ENCODE measurements around the gene FRMD4A. TPM values are rescaled to one million over a fixed set of nuclear protein-coding genes. Genes with fewer than 3 reads are reported as not detected.

The FRMD4A gene
- total RNA-seq, 2 donors from 2014 or later: 37.8 to 41.6 TPM

GRCh38 chr10:14017467-14017866 lies 313.3 kb downstream of the FRMD4A start:
- intact Hi-C loops (cut with DNase I): no loop called here
- DNase-seq (ENCODE audit: low spot score): no peak

DNA sequence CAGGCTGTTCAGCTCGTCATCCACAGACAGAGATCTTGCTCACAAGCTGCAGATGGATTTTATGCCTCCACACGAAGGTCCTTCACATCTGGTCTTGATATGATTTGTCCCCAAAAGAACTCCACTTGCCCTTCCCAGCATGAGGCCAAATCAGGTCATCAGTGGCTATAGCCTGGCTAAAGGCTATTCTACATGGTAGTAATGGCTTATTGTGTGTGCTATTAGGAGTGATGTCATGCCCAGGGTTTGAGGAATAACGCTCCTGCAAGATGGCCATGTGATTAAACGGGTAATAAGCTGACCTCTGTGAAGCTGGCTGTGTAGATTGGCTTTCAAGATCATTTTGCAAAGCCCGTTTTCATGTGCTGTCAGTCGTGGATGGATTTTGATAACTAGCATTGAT lies 313.8 kb downstream of the FRMD4A start:
- DNase-seq (ENCODE audit: low spot score): no peak
- intact Hi-C loops (cut with DNase I): no loop called here

- intact Hi-C loops (cut with DNase I): no loop called here
- no peak for DNase-seq (ENCODE audit: low spot score)
Observed at GRCh38 chr10:14016011-14016536, 314.6 kb downstream of the FRMD4A start.

DNA sequence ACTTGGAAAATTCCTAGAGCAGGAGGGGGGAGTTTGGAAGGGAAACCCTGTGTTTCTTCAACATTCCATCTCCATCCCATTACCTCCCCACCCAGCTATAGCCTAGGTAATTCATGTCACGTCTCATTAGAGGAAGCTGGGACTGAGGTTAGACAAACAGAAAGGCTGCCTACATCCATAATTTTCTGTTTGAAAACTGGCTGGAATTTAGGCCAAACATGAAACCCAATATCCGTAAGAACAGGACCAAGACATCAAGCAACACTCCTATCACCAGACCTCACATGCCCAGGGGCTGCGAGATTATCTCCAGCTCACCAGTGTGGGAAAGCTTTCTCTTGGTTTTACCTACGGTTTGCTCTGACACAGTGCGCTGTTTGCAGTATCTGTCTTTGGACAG lies 316.3 kb downstream of the FRMD4A start:
- no peak for DNase-seq (ENCODE audit: low spot score)
- intact Hi-C loops (cut with DNase I): no loop called here

GRCh38 chr10:14010769-14011574 lies 319.8 kb downstream of the FRMD4A start:
- intact Hi-C loops (cut with DNase I): no loop called here
- no peak for DNase-seq (ENCODE audit: low spot score)

GRCh38 chr10:14010101-14010558 lies 320.6 kb downstream of the FRMD4A start:
- DNase-seq (ENCODE audit: low spot score): no peak
- intact Hi-C loops (cut with DNase I): no loop called here

DNA sequence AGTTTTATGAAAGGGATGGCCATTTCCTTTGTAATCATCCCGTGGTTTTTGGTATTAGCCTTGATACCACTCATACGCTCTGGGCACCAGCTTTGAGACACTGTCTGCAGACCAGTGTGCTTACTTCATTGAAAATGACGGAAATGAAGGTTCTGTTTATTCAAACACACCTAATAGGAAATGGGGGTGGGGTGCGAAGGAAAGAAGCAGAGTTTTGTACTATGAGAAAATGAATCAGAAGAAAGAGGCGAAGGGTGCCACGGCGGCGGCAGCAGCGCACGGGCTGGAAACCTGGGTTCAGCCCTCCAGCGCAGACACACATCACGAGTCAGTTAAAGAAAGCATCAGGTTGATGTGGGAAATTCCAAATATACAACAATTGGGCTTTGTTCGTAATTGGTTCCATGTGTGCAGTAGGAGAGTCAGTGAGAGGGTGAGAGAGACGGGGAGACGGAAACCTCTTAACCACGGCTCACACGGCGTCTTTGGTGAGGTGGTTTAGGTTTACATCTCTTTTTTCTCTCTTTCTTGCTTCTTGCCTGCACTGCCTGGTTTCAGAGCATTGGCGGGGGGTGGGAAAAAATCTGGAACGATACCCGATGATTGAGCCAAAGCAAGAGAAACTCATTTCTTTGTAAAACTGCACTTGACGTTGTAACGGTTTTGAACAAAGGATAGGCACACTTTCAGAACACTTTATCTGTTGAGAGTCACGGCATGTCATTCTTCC lies 321.2 kb downstream of the FRMD4A start:
- no peak for DNase-seq (ENCODE audit: low spot score)
- intact Hi-C loops (cut with DNase I): no loop called here

- intact Hi-C loops (cut with DNase I): no loop called here
- no peak for DNase-seq (ENCODE audit: low spot score)
Observed at GRCh38 chr10:14008740-14009080, 322.0 kb downstream of the FRMD4A start.

- intact Hi-C loops (cut with DNase I): no loop called here
- DNase-seq (ENCODE audit: low spot score): no peak
Observed at GRCh38 chr10:14004536-14004935, 326.2 kb downstream of the FRMD4A start.

DNA sequence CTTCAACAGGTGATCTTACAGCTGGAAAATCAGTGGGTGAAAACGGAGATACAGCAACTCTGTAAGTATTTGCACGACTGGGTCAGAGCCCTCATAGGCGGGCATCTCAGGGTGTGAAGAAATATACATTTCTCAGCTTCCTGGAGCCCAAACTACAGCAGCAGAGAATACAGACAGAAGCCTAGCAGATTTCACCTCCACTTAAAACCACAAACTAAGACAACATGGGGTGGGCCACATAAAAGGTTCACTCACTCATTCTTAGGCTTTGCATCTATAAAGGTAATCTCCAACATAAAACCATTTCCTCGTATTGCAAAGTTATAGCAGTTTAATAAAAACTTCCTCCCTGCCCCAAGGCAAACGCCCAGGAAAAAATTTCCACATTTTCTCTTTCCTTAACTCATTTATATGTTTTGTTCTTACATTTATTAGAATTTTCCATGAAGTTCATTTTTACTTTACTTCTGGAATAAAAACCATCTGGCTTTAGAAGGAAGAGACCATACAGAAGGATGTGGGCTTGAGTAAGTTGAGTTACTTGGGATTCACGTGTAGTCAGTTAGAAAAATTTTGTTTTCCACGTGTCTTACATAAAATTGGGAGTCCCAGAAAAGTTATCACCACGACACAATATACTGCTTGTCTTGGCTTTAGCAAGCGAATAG lies 327.1 kb downstream of the FRMD4A start:
- intact Hi-C loops (cut with DNase I): no loop called here
- no peak for DNase-seq (ENCODE audit: low spot score)

DNA sequence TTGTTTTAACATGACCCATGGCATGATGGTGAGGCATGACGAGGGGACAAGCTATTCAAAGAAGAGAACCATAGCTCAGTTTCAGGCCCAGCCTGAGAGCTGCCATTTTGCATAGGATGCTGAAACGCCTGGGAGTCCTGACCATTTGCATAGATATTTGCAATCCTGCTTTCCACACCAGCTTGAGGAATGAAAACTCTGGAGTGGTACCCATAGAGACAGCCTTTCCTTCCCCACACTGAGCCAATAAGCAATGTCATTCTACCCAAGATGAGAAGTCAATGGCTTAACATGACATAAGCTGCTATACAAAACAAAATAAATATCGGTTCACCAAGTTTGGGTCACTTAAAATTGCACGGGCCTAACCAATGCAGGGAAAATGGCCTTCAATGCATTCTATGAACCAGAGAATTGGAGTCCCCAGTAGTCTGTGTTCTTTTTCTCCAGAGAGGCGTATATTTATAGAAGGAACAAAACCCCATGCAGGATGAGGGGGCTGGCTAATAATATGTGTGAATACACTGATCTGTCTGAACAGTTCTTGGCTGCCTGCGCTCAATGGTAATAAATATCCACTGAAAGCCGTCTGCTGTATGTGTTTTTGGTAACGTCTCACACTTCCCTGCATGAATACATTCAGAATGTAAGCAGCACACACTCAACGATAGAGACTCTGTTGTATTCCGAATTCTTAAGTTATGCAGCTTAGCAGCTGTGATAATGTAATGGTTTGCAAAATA lies 329.3 kb downstream of the FRMD4A start:
- intact Hi-C loops (cut with DNase I): no loop called here
- no peak for DNase-seq (ENCODE audit: low spot score)

DNA sequence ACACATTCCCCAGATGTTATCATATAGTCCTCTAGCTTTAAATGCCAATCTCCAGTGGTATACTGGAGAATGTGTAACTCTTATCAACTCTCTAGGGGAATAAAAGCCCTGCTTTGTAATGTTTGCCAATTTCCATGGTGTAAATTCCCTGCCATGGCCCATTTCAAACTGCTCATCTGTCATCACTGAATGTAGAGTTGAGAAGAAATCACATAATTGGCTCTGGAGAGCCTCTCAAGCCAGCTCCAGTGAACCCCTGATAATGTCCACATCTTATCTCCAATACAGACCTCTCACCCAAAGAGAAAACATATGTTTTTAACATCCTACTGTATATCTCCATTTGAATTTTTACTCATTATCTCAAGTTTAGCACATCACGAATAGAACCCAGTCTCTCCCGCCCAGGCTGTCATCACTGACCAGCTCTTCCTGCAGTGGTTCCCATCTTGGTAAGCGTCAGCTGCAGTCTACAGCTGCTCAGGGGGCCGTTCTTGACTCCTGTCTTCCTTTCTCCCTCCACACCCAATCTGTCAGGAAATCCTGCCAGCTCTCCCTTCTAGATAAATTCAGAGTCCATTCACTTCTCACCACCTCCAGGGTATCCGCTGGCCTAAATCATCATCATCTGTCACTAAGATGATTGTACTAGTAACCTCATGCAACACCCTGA lies 332.4 kb downstream of the FRMD4A start:
- intact Hi-C loops (cut with DNase I): no loop called here
- no peak for DNase-seq (ENCODE audit: low spot score)

GRCh38 chr10:13997650-13998049 lies 333.1 kb downstream of the FRMD4A start:
- no peak for DNase-seq (ENCODE audit: low spot score)
- intact Hi-C loops (cut with DNase I): no loop called here

DNA sequence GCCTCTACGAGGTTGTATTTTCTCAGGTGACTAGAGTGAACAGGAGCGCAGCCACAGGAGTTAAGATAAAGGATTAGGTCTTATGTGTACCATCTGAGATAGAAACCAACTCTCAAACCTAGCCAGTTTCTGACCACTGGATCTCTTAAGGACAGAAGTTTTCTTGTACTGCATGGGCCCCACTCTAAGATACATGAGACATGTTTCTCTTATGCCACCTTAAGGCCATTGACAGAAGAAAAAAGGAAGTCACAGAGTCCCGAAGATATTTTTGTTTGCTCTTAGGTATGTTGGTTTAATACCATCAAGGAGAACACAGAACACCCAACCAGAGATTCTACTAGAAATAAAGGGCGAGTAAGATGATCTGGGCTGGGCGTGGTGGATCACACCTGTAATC lies 335.8 kb downstream of the FRMD4A start:
- intact Hi-C loops (cut with DNase I): no loop called here
- no peak for DNase-seq (ENCODE audit: low spot score)

GRCh38 chr10:13993673-13994089 lies 337.0 kb downstream of the FRMD4A start:
- DNase-seq (ENCODE audit: low spot score): no peak
- intact Hi-C loops (cut with DNase I): no loop called here

DNA sequence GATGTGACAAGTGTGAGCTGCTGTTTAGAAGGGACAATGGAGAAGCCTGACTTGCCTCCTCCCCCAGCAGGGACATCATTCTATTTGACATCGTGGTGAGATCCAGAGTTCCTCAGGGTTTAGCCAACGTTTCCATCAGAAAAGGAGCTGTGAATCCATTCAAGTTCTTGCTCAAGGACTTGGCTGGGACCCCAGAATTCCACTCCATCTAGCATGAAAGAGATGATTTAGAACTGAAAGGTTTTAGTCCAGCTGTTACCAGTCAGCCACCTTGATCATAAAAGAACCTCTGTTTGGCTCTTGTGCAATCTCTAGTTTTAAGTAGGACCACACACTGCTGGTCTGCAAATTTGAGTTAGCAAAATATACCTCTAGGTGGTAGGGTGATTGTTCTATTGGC lies 337.6 kb downstream of the FRMD4A start:
- DNase-seq (ENCODE audit: low spot score): no peak
- intact Hi-C loops (cut with DNase I): no loop called here

GRCh38 chr10:13991353-13991752 lies 339.4 kb downstream of the FRMD4A start:
- intact Hi-C loops (cut with DNase I): no loop called here
- DNase-seq (ENCODE audit: low spot score): no peak

- DNase-seq (ENCODE audit: low spot score): no peak
- intact Hi-C loops (cut with DNase I): no loop called here
Observed at GRCh38 chr10:13990946-13991345, 339.8 kb downstream of the FRMD4A start.

GRCh38 chr10:13990392-13990805 lies 340.3 kb downstream of the FRMD4A start:
- intact Hi-C loops (cut with DNase I): no loop called here
- DNase-seq (ENCODE audit: low spot score): no peak
